GM10248 (cell line): ENCODE data around the gene C5.

Experiments
- CTCF ChIA-PET: fragments of 300-600 bp; sonication (Branson Sonifier 250); formaldehyde crosslinking; extraction: SDS; loops from one replicate; lab custom pipeline; 2021; ENCODE audit warnings: antibody characterized with exemption; lab: Yijun Ruan, JAX
- POLR2A ChIA-PET: fragments of 350-650 bp; sonication (Branson Sonifier 250); formaldehyde crosslinking; extraction: SDS; loops from one replicate; lab custom pipeline; 2020; ENCODE audit warnings: antibody characterized with exemption; lab: Yijun Ruan, JAX
- DNase-seq: peaks from one replicate; pipeline ENCODE4 v3.0.0; 2012; ENCODE audit errors: extremely low spot score
- TF ChIP-seq, protein P1 (sequence below): IDR thresholded peaks from 2 replicates; pipeline ENCODE4 v1.5.1; 2012; ENCODE audit warnings: mild to moderate bottlenecking, low read depth; ENCODE audit errors: extremely low read depth, missing control alignments, control extremely low read depth

C5 gene

DNA sequence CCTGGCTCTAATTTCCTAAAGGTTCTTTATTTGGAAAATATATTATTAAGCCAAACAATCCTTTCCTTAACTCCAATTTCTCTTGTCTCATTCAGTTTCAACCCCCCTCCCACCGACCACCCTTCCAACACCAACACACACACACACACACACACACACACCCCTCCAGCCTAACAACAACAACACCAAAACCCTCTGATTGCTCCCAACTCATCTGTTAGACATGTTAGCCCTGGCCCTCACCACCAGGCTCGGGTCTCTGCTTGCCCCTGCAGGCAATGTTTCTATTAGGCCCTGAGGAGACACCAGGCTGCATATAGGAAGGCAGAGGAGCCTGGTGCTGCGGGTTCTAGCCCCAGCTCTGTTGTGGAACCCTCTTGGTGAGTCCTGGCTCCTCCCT, 105.1 kb downstream of the C5 start:
- ChIA-PET POLR2A (no interaction called here), CTCF (no interaction called here)
- TF ChIP-seq, protein P1, sequence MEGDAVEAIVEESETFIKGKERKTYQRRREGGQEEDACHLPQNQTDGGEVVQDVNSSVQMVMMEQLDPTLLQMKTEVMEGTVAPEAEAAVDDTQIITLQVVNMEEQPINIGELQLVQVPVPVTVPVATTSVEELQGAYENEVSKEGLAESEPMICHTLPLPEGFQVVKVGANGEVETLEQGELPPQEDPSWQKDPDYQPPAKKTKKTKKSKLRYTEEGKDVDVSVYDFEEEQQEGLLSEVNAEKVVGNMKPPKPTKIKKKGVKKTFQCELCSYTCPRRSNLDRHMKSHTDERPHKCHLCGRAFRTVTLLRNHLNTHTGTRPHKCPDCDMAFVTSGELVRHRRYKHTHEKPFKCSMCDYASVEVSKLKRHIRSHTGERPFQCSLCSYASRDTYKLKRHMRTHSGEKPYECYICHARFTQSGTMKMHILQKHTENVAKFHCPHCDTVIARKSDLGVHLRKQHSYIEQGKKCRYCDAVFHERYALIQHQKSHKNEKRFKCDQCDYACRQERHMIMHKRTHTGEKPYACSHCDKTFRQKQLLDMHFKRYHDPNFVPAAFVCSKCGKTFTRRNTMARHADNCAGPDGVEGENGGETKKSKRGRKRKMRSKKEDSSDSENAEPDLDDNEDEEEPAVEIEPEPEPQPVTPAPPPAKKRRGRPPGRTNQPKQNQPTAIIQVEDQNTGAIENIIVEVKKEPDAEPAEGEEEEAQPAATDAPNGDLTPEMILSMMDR = no peak
- no peak for DNase-seq

DNA sequence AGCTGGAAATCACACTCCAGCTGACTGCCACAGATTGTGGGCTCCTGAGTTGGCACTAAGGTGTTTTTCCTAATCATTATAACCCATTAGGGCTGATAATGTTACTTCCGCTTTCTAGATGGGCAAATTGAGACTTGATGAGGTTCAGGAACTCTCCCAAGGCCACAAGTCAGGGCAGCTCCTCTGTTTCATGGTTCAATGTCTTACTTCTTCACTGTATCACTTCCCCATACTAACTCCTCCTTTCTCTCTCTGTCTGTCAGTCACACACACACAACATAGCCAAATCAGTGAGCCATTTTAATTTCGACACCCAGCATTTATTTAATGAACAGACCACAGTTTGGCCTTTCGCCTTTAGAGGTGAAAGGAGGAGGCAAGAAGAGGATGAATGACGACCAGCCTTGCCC, 105.6 kb downstream of the C5 start:
- TF ChIP-seq, protein P1 = no peak
- ChIA-PET CTCF (no interaction called here), POLR2A (no interaction called here)
- peak; percentile 82 for DNase-seq

DNA sequence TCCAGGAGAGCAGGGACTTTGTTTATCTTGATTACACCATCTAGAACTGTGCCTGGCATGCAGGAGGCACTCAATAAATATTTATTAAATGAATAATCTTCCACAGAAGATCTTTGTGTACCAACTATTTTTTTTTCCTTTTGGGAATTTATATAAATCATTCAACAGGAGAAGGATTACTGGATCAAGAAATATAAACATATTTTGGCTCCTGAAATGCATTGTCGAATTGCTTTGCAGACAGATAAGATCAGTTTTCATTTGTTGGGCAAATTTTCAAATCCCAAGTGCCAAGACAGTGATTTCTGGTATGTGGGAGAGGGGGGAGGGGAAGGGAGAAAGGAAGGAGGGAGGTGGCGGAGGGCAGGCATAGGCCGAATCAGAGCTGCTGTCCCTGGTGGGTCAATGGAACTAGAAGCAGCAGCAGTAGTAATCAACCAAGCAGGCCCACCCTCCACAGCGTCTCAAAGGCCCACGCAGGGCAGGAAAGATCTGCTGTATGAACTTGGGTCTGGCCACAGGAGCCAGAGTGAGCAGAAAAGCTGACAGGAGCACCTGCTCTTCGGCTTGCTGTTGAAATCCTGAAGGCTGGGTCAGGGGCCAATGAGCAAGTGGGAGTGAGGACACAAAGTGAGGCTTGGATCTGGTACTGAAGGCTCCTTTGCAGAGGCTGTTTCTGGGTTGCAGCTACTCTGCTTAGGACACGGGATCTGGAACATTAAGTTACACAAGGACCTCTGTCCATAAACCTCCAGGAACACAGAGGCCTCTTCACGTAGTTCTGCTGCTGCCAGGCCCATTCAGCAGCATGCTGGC, 107.7 kb downstream of the C5 start:
- ChIA-PET POLR2A (no interaction called here), CTCF (interaction anchor here (1.2 kb wide), 1 partner anchor 40 kb away, joined by 3 read pairs; no protein-coding TSS in a partner anchor)
- no peak for DNase-seq
- TF ChIP-seq, protein P1 = no peak

DNA sequence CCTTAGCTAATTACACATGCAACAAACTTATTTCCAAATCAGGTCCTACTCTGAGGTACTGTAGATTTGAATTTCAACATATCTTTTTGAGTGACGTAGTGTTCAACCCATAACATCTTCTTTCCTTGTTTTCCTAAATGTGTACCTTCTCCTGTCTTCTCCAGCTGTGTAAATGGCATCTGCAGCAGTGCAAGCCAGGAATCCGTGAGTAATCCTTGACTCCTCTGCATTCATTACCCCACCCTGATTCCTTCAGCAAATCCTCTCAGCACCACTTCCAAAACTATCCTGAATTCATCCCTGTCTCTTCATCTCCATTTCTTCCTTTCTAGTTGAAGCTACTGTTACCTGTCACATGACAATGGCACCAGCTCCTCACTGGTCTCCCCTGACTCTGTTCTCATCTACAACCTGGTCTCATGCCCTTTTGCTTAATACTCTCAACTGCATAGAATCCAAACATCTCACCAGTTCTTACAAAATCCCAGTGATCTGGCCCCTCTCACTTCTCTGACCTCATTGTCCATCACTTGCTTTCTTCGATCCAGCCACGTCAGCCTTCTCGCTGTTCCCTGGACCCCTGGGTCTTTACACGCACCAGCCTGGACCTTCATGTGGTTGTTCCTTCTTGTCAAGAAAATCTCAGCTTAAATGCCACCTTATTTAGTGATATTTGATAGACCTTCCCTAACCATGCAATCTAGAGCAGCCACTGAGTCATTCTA, 108.9 kb downstream of the C5 start:
- no peak for DNase-seq
- CTCF ChIA-PET = interaction anchor here (1.2 kb wide), 1 partner anchor 39 kb away, joined by 3 read pairs; no protein-coding TSS in a partner anchor
- TF ChIP-seq, protein P1 = no peak
- POLR2A ChIA-PET = no interaction called here

DNA sequence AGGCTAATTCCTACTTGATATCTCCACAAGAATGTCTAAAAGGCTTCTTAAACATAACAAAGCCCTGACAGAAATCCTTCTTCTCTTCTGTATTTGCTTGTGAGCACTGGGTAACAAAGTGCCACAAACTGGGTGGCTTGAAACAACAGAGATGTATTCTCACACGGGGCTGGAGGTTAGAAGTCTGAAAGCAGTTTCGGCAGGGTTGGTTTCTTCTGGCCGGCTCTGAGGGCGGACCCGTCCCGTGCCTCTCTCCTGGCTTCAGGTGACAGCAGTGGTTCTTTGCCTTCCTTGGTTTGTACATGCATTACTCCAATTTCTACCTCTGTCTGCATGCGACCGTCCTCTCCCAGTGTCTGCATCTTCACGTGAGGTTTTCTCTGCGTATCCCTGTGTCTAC, 109.5 kb downstream of the C5 start:
- ChIA-PET CTCF (no interaction called here), POLR2A (no interaction called here)
- TF ChIP-seq, protein P1 = no peak
- DNase-seq = no peak

DNA sequence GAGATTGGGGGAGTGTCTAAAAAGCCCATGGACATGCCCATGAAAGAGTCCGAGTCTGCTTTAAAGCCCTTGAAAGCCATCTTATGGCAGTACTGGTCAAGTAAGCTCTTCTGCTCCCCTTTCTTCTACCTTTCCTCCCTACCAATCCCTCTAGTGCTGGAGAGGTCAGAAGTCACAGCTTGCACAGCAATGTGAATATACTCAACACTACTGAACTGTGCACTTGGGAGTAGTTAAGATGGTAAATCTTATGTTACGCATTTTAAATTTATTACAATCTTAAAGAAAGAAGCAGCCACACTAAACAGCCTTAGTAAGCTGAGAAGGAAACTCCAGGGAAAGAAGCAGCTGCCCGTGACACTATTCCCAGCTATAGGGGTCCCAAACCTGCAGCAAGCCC, 111.2 kb downstream of the C5 start:
- ChIA-PET POLR2A (interaction anchor here (0.7 kb wide), 1 partner anchor 183 kb away, joined by 3 read pairs; no protein-coding TSS in a partner anchor), CTCF (interaction anchor here (1.0 to 2.3 kb wide), 8 partner anchors 10 to 274 kb away, joined by 3 to 7 read pairs (median 5); no protein-coding TSS in a partner anchor)
- TF ChIP-seq, protein P1 = no peak
- DNase-seq = no peak
